ENCODE measurements around the gene PSG4.
A peak's percentile ranks its signal among the peaks of the same experiment; 100 is the strongest.
"Not testable (repeated sequence)": the region's sequence is repeated elsewhere in the genome, so short reads cannot be mapped to it uniquely, and the experiment has no call there.

Gene PSG4

GRCh38 chr19:43205471-43206105, at the start of gene PSG4:
PSG4 (minus strand) TSS chr19:43205638; CDS start chr19:43205536, 102 bp downstream.
- not testable (repeated sequence) for DNase-seq

GRCh38 chr19:43251428-43251827, 46.0 kb upstream of the PSG4 start:
- DNase-seq = not testable (repeated sequence)

- not testable (repeated sequence) for DNase-seq
Measured at GRCh38 chr19:43250296-43250695, 44.9 kb upstream of the PSG4 start.

GRCh38 chr19:43248635-43249002, 43.2 kb upstream of the PSG4 start:
- not testable (repeated sequence) for DNase-seq

- DNase-seq = not testable (repeated sequence)
Measured at GRCh38 chr19:43247243-43247880, 41.9 kb upstream of the PSG4 start.

- not testable (repeated sequence) for DNase-seq
Measured at GRCh38 chr19:43245848-43246247, 40.4 kb upstream of the PSG4 start.

- DNase-seq = not testable (repeated sequence)
Measured at GRCh38 chr19:43242211-43242610, 36.8 kb upstream of the PSG4 start.

- DNase-seq = not testable (repeated sequence)
Measured at GRCh38 chr19:43238213-43238612, 32.8 kb upstream of the PSG4 start.

GRCh38 chr19:43235686-43236085, 30.2 kb upstream of the PSG4 start:
- DNase-seq = not testable (repeated sequence)

- DNase-seq = no peak
Measured at GRCh38 chr19:43229315-43229714, 23.9 kb upstream of the PSG4 start.

- not testable (repeated sequence) for DNase-seq
Measured at GRCh38 chr19:43228730-43229129, 23.3 kb upstream of the PSG4 start.

GRCh38 chr19:43226986-43227385, 21.5 kb upstream of the PSG4 start:
- DNase-seq = not testable (repeated sequence)

- no peak for DNase-seq
Measured at GRCh38 chr19:43224855-43225253, 19.4 kb upstream of the PSG4 start.

GRCh38 chr19:43224201-43224854, 18.9 kb upstream of the PSG4 start:
- DNase-seq = not testable (repeated sequence)

- DNase-seq = not testable (repeated sequence)
Measured at GRCh38 chr19:43221891-43222290, 16.5 kb upstream of the PSG4 start.

- DNase-seq = not testable (repeated sequence)
Measured at GRCh38 chr19:43219136-43219535, 13.7 kb upstream of the PSG4 start.

GRCh38 chr19:43215881-43216280, 10.4 kb upstream of the PSG4 start:
- not testable (repeated sequence) for DNase-seq

GRCh38 chr19:43207991-43208390, 2.6 kb upstream of the PSG4 start:
- no peak for DNase-seq

- DNase-seq = peak in 1 of 58 donors; percentile 11
Measured at GRCh38 chr19:43207174-43207573, 1.7 kb upstream of the PSG4 start.

GRCh38 chr19:43203611-43204010, 1.8 kb downstream of the PSG4 start:
- not testable (repeated sequence) for DNase-seq

- DNase-seq = not testable (repeated sequence)
Measured at GRCh38 chr19:43201891-43202290, 3.5 kb downstream of the PSG4 start.

GRCh38 chr19:43201337-43201801, 4.1 kb downstream of the PSG4 start:
- not testable (repeated sequence) for DNase-seq

Data from anterior cingulate cortex (tissue), 58 donors.